ENCODE measurements around the gene ELP5.

ELP5 gene

GRCh38 chr17:7252176-7253043, at the start of gene ELP5:
Gene ELP5, plus strand, starts transcription at chr17:7252215. Its CDS starts 336 bp downstream, at chr17:7252551.
- FAIRE-seq: no peak

GRCh38 chr17:7203391-7203790, 48.6 kb upstream of the ELP5 start:
- no peak for FAIRE-seq

- FAIRE-seq: no peak
Measured at GRCh38 chr17:7204336-7204735, 47.7 kb upstream of the ELP5 start.

GRCh38 chr17:7204828-7205461, 47.1 kb upstream of the ELP5 start:
- no peak for FAIRE-seq

- no peak for FAIRE-seq
Measured at GRCh38 chr17:7205561-7205960, 46.5 kb upstream of the ELP5 start.

- FAIRE-seq: no peak
Measured at GRCh38 chr17:7207120-7208001, 44.7 kb upstream of the ELP5 start.

- no peak for FAIRE-seq
Measured at GRCh38 chr17:7208027-7208571, 43.9 kb upstream of the ELP5 start.

- no peak for FAIRE-seq
Measured at GRCh38 chr17:7208754-7209460, 43.1 kb upstream of the ELP5 start.

- FAIRE-seq: no peak
Measured at GRCh38 chr17:7211491-7212273, 40.3 kb upstream of the ELP5 start.

GRCh38 chr17:7213895-7214299, 38.1 kb upstream of the ELP5 start:
- no peak for FAIRE-seq

- FAIRE-seq: no peak
Measured at GRCh38 chr17:7214300-7215135, 37.5 kb upstream of the ELP5 start.

- FAIRE-seq: no peak
Measured at GRCh38 chr17:7215136-7215638, 36.8 kb upstream of the ELP5 start.

- no peak for FAIRE-seq
Measured at GRCh38 chr17:7215652-7216180, 36.3 kb upstream of the ELP5 start.

- no peak for FAIRE-seq
Measured at GRCh38 chr17:7216242-7217112, 35.5 kb upstream of the ELP5 start.

GRCh38 chr17:7217113-7217987, 34.7 kb upstream of the ELP5 start:
- no peak for FAIRE-seq

GRCh38 chr17:7218166-7218565, 33.8 kb upstream of the ELP5 start:
- FAIRE-seq: no peak

- no peak for FAIRE-seq
Measured at GRCh38 chr17:7218758-7219157, 33.3 kb upstream of the ELP5 start.
